HepG2 (cell line): ENCODE measurements around the gene ATP7A. TPM values are rescaled to one million over a fixed set of nuclear protein-coding genes. Genes with fewer than 3 reads are reported as not detected.

Experiments used
- ATAC-seq: fragments of 200-7000 bp; cut with Tn5 transposase; 3 replicates; pipeline ENCODE4 v1.9.1; 2020; ENCODE audit warnings: mild to moderate bottlenecking, moderate library complexity
- BruUV-seq: library from RNA; stranded (reverse); fragments of 400-500 nt; replicated peaks from 2 replicates; lab custom pipeline; 2021; lab: Mats Ljungman, UMichigan
- CTCF ChIA-PET: fragments of 300-600 bp; formaldehyde crosslinking; extraction: SDS; loops from one replicate; lab custom pipeline; 2021; ENCODE audit warnings: low total read pairs, inconsistent platforms, low intra/inter-chr PET ratio; lab: Yijun Ruan, JAX
- POLR2A ChIA-PET: fragments of 350-600 bp; sonication (Branson Sonifier 250); formaldehyde crosslinking; loops from one replicate; lab custom pipeline; 2020; ENCODE audit warnings: antibody characterized with exemption, inconsistent platforms; lab: Yijun Ruan, JAX
- DNase-seq: peaks from one replicate; pipeline ENCODE4 v3.0.0-alpha.2; 2015; ENCODE audit warnings: low spot score
- FAIRE-seq: peaks from 3 replicates; lab custom pipeline; 2011; peaks lifted over from hg19 to GRCh38; lab: Jason Lieb, UNC
- H2AFZ ChIP-seq: one replicate; pipeline ENCODE4 v1.6.1; 2011; ENCODE audit warnings: low read length, inconsistent platforms
- H3K27ac ChIP-seq: fragments of 300-600 bp; 3 replicates; pipeline ENCODE4 v1.8.0; 2011; ENCODE audit warnings: mixed run types, mild to moderate bottlenecking, mixed read lengths, low read length, inconsistent platforms; ENCODE audit not compliant: insufficient read depth; ENCODE audit errors: extremely low read length
- H3K27me3 ChIP-seq, 2 experiments: fragments of 200-600 bp in 1 of 2; 2 replicates in 1 of 2; 3 replicates in 1 of 2; pipeline versions ENCODE4 v1.6.0 to v1.8.0; 2011; ENCODE audit warnings: low read length in 2 of 2, mild to moderate bottlenecking in 2 of 2, moderate library complexity in 2 of 2, inconsistent platforms in 1 of 2; ENCODE audit not compliant: insufficient read depth in 2 of 2, control insufficient read depth in 1 of 2
- H3K36me3 ChIP-seq, 2 experiments: fragments of 200-600 bp in 1 of 2; replicated peaks in 1 of 2; 2 replicates in 1 of 2; 3 replicates in 1 of 2; pipeline versions ENCODE4 v1.5.1 to v1.8.0; 2011; ENCODE audit warnings: low read length in 2 of 2, inconsistent platforms in 1 of 2; ENCODE audit not compliant: insufficient read depth in 2 of 2, control insufficient read depth in 1 of 2
- H3K4me1 ChIP-seq: 2 replicates; pipeline ENCODE4 v1.5.1; 2012; ENCODE audit warnings: low read length, inconsistent platforms; ENCODE audit not compliant: insufficient read depth
- H3K4me2 ChIP-seq: 2 replicates; pipeline ENCODE4 v1.6.0; 2011; ENCODE audit warnings: low read depth, low read length, inconsistent platforms
- H3K4me3 ChIP-seq, 3 experiments: fragments of 200-600 bp in 1 of 3; sonication (generic), shearing (Covaris generic) in 1 of 3; replicated peaks in 1 of 3; 2 replicates each; pipeline ENCODE4 v1.5.1; 2011 to 2016; ENCODE audit warnings: low read length in 3 of 3, inconsistent platforms in 2 of 3, low read depth in 2 of 3, mild to moderate bottlenecking in 2 of 3, control low read depth in 1 of 3, mixed read lengths in 1 of 3; ENCODE audit not compliant: insufficient read depth in 1 of 3
- H3K79me2 ChIP-seq: one replicate; pipeline ENCODE4 v1.6.1; 2011; ENCODE audit warnings: low read length, inconsistent platforms; ENCODE audit not compliant: insufficient read depth
- H3K9ac ChIP-seq: 2 replicates; pipeline ENCODE4 v1.6.0; 2011; ENCODE audit warnings: mild to moderate bottlenecking, low read depth, low read length, inconsistent platforms; ENCODE audit not compliant: insufficient read depth
- H3K9me3 ChIP-seq: 2 replicates; pipeline ENCODE4 v1.5.1; 2012; ENCODE audit warnings: mild to moderate bottlenecking, low read length
- H4K20me1 ChIP-seq: 2 replicates; pipeline ENCODE4 v1.6.0; 2011; ENCODE audit warnings: inconsistent platforms, mild to moderate bottlenecking, low read length, moderate library complexity; ENCODE audit not compliant: insufficient read depth
- ATF4 ChIP-seq, 2 experiments: fragments of 450-650 bp in 1 of 2; sonication (generic) in 1 of 2; formaldehyde crosslinking; IDR thresholded peaks; 2 replicates each; pipeline versions ENCODE4 v1.5.0 to v1.8.0; 2020 to 2022; ENCODE audit warnings: mild to moderate bottlenecking in 1 of 2, missing genetic modification reagents in 1 of 2
- CC2D1A ChIP-seq: sonication (generic); formaldehyde crosslinking; IDR thresholded peaks from 2 replicates; pipeline ENCODE4 v1.8.1; 2023; ENCODE audit warnings: mild to moderate bottlenecking, missing genetic modification reagents
- CHD4 ChIP-seq: fragments of 200-600 bp; sonication (generic); IDR thresholded peaks from 2 replicates; pipeline ENCODE4 v1.7.0; 2017; ENCODE audit warnings: mild to moderate bottlenecking, low read length, borderline replicate concordance
- ELF1 ChIP-seq: sonication (generic); formaldehyde crosslinking; IDR thresholded peaks from 2 replicates; pipeline ENCODE4 v1.4.0; 2020; ENCODE audit warnings: missing genetic modification reagents
- ERF ChIP-seq: IDR thresholded peaks from 2 replicates; pipeline ENCODE4 v1.6.1; 2018; ENCODE audit warnings: missing biosample characterization, missing genetic modification reagents
- GZF1 ChIP-seq: sonication (generic); formaldehyde crosslinking; IDR thresholded peaks from 2 replicates; pipeline ENCODE4 v1.5.1; 2020; ENCODE audit warnings: mild to moderate bottlenecking, missing genetic modification reagents
- JDP2 ChIP-seq: sonication (generic); formaldehyde crosslinking; IDR thresholded peaks from 2 replicates; pipeline ENCODE4 v1.8.1; 2022; ENCODE audit warnings: missing genetic modification reagents, borderline replicate concordance
- KAT2B ChIP-seq: fragments of 150-350 bp; IDR thresholded peaks from 2 replicates; pipeline ENCODE4 v1.6.1; 2014; ENCODE audit warnings: low read depth, low read length, borderline replicate concordance
- SIX1 ChIP-seq: sonication (generic); formaldehyde crosslinking; IDR thresholded peaks from 2 replicates; pipeline ENCODE4 v1.4.0; 2020; ENCODE audit warnings: missing genetic modification reagents, borderline replicate concordance
- ZGPAT ChIP-seq: IDR thresholded peaks from 2 replicates; pipeline ENCODE4 v1.6.1; 2016; ENCODE audit warnings: mild to moderate bottlenecking
- ZNF160 ChIP-seq: sonication (generic); formaldehyde crosslinking; IDR thresholded peaks from 2 replicates; pipeline ENCODE4 v1.8.0; 2022; ENCODE audit warnings: mild to moderate bottlenecking, inconsistent platforms, missing genetic modification reagents
- ZNF3 ChIP-seq: IDR thresholded peaks from 2 replicates; pipeline ENCODE4 v1.7.0; 2017; ENCODE audit warnings: inconsistent platforms
- ZNF30 ChIP-seq: sonication (generic); formaldehyde crosslinking; IDR thresholded peaks from 2 replicates; pipeline ENCODE4 v1.5.0; 2020; ENCODE audit warnings: mild to moderate bottlenecking, missing genetic modification reagents
- ZNF773 ChIP-seq: sonication (generic); formaldehyde crosslinking; IDR thresholded peaks from 2 replicates; pipeline ENCODE4 v1.4.0; 2020; ENCODE audit warnings: missing genetic modification reagents, borderline replicate concordance
- WGBS: methylation state at CpG from one replicate; pipeline ENCODE4 v1.1.6; 2017; ENCODE audit warnings: low lambda C conversion rate; 5-methylcytosine and 5-hydroxymethylcytosine counted together
- in situ Hi-C: cut with HindIII; loops from 2 replicates; pipeline ENCODE4 v1.10.0; 2017; ENCODE audit warnings: low pct_unique_long_range_greater_than_20kb; ENCODE audit not compliant: extremely low pct_ligation_motif_present
- intact Hi-C: fragments of 100-400 bp; cut with micrococcal nuclease; formaldehyde crosslinking; loops from one replicate; pipeline ENCODE4 v1.10.0; 2022; ENCODE audit not compliant: unreplicated experiment
- polyA plus RNA-seq, 8 experiments: library from polyadenylated mRNA; depleted of rRNA in 3 of 8; stranded (reverse) in 7 of 8; unstranded in 1 of 8; fragments of >200 nt; fragmentation: Illumina TruSeq in 4 of 8; extraction: Trizol in 4 of 8; gene quantifications; 2 replicates each; pipeline versions ENCODE4 v1.2.1 to v1.2.3, GENCODE V29; 2011 to 2016; ENCODE audit warnings: low read depth in 4 of 8, missing spikeins in 1 of 8, mixed read lengths in 1 of 8; ENCODE audit not compliant: insufficient read depth in 1 of 8
- total RNA-seq, 5 experiments: library from RNA; depleted of rRNA; stranded (reverse); fragments of >200 nt; fragmentation: Illumina TruSeq; extraction: Trizol; gene quantifications; 2 replicates each; pipeline ENCODE4 v1.2.3, GENCODE V29; 2016; ENCODE audit warnings: low read depth in 1 of 5

Gene ATP7A
- total and polyA plus RNA-seq, 2 of the 13 experiments (the other 11 are each of a cell fraction or from before 2014, with no cell fraction given): 1.7 to 4.7 TPM

- no TSS peak for BruUV-seq
- intact Hi-C loops (no loop called here), in situ Hi-C loops (loop anchor here (10.0 kb wide), 2 partner anchors 125 to 1465 kb away; partner anchors contain the start of genes COX7B and MAGT1)
- ChIA-PET POLR2A (no interaction called here), CTCF (no interaction called here)
- no peak for DNase-seq
- Histone ChIP-seq H3K4me3 (no peak overlapping the region), H3K4me2 (no peak overlapping the region), H3K9ac (no peak overlapping the region), H2AFZ (no peak overlapping the region), H3K79me2 (no peaks in the 10 kb centered on the region), H3K36me3 (no peaks in the 10 kb centered on the region), H3K27ac (no peak overlapping the region), H4K20me1 (no peaks in the 10 kb centered on the region), H3K9me3 (no peaks in the 10 kb centered on the region), H3K4me1 (peaks cover 8% of the 10 kb centered on the region; the same call in 1 of the 2 replicates), H3K27me3 (no peaks in the 10 kb centered on the region)
- no peak for FAIRE-seq
- WGBS: 79% methylated on average over 9 of the region's 12 CpGs
- TF ChIP-seq ZNF3 (CRISPR knock-in tag) (no peak), KAT2B (no peak), CHD4 (no peak), JDP2 (CRISPR knock-in tag) (no peak), ZNF30 (CRISPR knock-in tag) (no peak), ZNF773 (CRISPR knock-in tag) (no peak), ATF4 (CRISPR knock-in tag; IDR thresholded peaks at IDR 0.05) (no peak), CC2D1A (CRISPR knock-in tag) (no peak), ZNF160 (CRISPR knock-in tag) (no peak), ZGPAT (CRISPR knock-in tag) (no peak), ELF1 (CRISPR knock-in tag) (no peak), ERF (CRISPR knock-in tag) (no peak), GZF1 (CRISPR knock-in tag) (no peak), SIX1 (CRISPR knock-in tag) (no peak)
- no peak for ATAC-seq
Measured at GRCh38 chrX:78019586-78020483, 109.3 kb downstream of the ATP7A start.
